T-helper 9 cell (primary cell): ENCODE results near the gene SETD6.
A peak's percentile ranks its signal among the peaks of the same experiment; 100 is the strongest.

Experiments
- DNase-seq: peaks from one replicate; pipeline ENCODE4 v3.0.0-alpha.2; 2020

SETD6 gene

DNA sequence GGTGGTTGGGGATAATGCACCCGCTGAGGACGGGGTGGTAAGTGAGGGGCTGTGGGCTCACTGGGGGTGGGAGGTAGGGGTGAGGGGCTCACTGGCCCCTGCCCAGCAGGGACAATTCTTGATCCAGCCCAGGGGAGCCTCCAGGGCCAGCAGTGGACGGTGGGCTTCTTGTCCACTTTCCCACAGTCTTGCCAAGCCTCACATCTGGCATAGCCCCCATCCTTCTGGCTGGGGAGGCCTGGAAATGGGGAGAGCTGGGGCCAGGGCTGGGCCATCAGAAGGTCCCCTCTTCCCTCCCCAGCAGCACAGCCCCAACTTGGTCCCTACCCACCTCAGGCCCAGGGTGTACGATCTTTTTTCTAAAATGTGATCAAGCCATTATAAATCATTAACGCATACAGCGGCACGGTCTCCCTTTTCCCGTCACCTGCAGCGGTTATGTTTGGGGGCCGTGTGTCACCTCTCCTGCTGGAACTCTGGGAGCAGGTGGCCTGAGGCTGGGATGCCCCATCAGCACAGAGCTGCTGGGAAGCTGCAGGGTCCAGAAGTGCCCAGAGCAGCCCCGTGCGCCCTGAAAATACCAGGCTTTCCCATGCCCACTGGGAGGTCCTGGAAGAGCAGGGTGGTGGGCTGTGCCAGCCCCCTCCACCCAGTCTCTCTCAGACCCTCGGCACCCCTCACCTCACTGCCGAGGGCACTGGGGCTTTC lies 7.2 kb upstream of the SETD6 start:
- no peak for DNase-seq

DNA sequence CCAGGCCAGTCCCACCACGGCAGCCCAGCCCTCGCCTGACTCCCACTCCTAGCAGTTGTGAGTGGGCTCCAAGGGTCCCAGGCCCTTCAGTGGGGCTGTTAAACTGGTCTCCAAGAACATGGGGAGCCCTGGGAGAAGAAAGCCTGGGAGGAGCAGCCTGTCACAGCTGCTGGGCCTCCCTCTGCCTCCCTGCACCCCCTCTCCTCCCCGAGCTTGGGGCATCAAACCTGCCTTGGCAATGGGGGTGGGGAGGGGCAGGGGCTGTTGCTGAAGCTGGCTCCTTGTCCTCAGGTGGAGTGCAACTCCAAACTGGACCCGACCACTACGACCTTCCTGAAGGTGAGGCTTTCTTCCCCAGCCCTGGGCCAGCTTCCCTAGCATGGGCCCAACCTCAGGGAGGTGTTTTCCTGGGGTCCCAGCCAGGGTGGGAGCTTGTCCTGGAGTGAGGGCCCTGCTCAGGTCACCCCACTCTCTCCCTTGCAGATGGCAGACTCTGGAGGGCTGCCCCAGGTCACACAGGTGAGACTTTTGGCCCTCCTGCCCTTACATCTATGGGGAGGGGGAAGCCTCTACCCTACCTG lies 6.6 kb upstream of the SETD6 start:
- no peak for DNase-seq

DNA sequence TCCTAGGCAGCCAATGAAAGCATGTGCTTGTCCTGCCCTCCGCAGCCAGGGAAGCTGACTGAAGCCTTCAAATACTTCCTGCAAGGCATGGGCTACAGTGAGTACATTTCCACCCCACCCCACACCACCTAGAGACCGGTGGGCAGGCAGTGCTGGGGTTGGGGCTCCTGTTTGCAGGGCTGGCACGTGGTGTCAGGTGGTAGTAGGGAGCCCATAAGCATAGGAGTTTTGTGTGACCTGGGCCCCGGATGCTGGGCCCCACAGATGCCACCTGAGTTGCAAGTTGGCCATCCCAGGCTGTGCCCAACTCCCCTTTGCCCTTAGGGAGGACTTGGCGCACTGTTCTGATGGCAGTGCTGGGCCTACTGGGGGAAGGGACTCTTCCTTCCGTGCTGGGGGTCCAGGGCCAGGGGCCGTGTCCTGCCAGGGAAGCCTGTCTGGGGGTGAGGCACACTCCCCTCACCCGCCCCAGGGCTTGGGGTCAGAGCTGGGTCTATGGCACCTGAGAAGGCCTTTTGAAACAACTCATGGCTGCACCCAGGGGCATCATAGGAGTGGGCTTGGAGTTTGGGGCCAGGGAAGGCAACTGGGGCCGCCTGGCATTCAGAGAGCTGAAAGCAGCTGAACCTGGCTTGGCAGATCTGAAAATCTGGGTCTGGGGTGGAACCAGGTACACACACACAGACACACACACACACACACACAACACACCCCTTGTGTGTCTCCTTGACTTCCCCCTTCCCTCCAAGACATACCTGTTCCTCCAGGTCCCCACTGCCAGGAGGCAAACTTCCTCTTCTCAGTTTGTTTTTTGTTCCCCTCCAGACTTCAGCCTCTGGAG lies 5.8 kb upstream of the SETD6 start:
- DNase-seq, result no peak

DNA sequence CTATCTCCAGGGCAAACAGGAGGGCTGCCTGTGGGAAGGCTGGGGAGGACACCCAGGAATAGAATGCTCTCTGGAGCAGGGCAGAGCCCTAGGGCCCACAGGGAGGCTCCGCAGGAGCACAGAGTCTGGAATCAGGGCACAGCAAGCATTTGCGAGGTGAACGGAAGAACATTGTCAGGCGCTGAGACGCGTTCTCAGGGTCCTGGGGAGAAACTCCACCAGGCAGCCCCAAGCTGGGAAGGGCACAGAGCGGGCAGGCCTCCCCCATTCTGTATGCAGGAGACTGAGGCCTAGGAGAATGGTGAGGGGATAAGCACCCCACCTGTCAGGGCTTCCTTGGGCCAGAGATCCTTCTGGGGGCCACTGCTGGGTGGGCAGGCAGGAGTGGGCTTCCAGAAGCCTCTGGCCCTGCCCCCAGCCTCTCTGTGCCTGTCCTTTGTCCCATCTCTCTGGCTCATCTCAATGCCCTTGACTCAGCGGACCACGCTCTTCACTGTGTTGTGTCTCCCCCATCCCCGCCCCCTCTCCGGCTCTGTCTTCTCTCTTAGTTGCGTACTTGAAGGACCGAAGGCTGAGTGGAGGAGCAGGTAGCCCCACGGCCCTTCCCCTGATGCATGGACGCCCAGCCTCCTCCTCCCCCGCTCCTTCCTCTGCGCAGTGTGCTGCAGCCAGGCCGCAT lies 5.1 kb upstream of the SETD6 start:
- DNase-seq, result no peak

DNA sequence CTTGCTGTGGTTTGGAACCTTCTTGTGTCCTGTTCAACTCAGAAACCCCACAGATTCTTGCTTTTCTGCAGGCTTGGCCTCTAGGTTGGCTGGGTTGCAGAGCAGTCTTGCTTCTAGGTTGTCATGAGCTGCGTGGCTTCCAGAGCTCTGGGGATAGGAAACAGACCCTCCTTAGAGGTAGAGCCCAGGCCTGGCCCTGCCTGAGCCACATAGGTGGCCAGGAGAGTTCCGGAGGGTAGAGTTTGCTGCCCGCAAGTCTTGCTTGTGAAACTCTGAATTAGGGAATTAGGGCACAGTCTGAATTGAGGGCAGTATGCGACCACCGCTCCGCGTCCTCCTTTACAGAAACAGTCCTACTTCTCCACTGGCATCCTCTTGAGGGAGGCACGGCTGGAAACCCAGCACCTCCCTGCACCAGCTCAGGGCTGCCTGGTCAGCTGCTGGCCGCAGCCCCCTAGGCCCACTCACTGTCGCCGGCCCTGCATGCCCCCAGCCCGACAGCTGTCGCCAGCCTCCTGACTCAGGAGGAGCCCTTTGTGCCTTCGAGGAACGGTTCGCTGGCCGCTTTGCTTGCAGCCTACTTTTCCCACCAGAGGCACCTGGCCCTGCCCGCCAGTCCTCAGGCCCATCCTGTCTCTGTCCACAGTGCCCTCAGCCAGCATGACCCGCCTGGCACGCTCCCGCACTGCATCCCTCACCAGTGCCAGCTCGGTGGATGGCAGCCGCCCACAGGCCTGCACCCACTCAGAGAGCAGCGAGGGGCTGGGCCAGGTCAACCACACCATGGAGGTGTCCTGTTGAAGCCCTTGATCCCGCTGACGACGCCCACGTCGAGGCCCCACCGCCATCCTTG lies 4.3 kb upstream of the SETD6 start:
- no peak for DNase-seq

DNA sequence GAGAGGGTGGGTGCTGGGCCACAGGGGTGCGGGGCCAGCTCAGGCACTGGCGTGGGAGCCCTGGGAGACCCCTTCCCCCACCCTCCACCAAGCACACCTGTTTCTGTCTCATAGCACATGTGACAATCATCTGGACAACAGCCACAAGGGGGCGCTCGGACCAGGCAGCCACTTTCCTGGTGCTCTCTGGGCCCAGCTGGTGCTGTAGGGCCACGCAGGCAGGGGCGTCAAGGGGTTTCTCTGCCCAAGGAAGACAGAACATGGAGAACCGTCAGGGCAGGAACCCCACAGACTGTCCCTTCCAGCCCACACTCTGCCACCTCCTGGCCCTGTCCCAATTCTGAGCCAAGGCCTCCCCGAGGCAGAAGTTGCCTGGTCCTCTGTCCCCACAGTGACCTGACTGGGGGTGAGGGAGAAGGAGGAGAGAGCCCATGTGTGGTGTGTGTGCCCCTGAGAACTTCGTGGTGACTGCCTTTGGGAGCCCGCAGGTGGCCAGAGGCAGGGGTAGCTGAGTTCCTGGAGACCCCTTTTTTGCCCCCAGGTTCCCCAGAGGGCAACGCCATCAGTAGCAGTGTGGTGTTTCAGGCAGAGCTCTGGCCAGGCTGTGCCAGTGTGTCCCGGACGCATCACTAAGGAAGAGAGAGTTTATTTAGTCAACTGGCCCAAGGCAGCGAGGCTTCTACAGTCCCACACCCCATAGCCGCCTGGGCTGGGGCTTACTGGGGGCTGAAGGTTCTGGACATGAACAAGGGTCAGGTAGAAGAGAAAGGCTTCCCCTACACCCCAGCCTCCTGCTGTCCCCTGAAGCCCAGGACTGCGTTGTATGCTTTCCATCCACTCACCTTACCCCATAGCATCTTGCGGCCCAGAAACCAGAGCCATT lies 3.1 kb upstream of the SETD6 start:
- peak; percentile 89 for DNase-seq

DNA sequence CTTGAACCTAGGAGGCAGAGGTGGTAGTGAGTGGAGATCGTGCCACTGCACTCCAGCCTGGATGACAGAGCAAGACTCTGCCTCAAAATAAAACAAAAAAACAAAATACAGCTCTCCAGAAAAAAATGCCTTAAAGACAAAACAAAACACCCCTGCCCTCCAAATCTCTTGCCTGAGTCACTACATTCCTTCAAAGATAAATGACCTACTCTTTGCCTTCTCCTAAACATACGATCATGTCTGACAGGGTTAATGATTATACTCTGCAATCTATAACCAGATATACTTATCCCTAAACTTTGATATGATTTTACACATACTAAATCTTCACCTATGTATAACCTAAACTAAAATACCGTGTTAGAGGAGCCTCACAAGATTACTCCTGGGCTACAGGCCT lies 1.4 kb upstream of the SETD6 start:
- no peak for DNase-seq

DNA sequence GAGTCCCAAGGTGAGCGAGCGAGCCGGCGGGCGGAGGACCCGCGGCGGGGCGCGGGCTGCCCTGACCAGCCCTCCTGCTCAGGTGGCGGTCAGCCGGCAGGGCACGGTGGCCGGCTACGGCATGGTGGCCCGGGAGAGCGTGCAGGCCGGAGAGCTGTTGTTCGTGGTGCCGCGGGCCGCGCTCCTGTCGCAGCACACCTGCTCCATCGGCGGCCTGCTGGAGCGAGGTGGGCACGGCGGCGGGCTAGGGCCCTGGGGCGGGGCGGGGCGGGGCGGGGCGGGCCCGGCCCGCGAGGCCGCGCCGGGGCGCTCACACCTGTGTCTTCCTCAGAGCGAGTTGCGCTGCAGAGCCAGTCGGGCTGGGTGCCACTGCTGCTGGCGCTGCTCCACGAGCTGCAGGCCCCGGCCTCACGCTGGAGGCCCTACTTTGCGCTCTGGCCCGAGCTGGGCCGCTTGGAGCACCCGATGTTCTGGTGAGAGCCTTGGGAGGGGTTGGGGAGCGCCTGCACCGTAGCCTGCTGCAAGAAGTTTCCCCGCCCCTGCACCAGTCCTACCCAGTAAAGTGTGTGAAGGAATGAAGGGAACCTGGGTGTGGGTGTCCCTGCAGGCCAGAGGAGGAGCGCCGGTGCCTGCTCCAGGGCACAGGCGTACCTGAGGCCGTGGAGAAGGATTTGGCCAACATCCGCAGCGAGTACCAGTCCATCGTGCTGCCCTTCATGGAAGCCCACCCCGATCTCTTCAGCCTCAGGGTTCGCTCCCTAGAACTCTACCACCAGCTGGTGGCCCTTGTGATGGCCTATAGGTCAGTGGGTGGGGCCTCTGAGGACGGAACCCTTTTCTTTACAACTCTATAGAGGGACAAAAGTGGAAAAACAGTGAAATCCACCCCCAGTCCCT lies 802 bp downstream of the SETD6 start:
- peak; percentile 38 for DNase-seq

DNA sequence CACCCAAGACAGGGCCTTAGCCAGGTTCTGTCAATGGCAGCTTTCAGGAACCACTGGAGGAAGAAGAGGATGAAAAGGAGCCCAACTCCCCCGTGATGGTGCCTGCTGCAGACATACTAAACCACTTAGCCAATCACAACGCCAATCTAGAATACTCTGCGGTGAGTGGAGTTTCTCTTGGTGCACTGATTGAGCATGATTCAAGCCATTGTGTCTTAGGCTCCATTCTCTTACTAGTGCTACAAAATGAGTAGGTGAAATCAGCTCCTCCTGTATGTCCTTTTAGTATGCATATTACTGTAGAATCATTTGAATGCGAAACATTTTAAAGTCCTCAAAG lies 1.4 kb downstream of the SETD6 start:
- DNase-seq, result no peak

DNA sequence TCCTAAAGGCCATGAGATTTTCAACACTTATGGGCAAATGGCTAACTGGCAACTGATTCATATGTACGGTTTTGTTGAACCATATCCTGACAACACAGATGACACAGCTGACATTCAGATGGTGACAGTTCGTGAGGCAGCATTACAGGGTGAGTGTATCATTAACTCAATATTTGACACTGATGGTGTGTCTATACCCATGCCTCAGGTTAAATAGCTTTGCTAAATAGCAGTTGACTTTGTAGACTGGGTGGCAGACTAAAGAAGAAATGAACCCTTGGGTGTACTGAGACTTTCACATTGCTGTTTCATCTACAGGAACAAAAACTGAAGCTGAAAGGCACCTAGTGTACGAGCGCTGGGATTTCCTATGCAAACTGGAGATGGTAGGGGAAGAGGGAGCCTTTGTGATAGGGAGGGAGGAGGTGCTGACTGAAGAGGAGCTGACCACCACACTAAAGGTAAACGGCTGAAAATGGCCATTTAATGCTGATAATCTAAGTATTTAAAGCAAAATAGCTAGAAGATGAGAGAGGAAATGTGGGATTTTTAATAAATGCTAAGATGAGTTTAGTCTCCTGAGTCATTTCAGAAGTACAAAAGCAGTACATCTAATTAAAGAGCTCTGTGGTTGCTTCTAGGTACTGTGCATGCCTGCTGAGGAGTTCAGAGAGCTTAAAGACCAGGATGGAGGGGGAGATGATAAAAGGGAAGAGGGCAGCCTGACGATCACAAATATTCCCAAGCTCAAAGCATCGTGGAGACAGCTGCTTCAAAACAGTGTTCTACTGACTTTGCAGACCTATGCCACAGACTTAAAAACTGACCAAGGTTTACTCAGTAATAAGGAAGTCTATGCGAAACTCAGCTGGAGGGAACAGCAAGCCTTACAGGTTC lies 3.0 kb downstream of the SETD6 start:
- no peak for DNase-seq

DNA sequence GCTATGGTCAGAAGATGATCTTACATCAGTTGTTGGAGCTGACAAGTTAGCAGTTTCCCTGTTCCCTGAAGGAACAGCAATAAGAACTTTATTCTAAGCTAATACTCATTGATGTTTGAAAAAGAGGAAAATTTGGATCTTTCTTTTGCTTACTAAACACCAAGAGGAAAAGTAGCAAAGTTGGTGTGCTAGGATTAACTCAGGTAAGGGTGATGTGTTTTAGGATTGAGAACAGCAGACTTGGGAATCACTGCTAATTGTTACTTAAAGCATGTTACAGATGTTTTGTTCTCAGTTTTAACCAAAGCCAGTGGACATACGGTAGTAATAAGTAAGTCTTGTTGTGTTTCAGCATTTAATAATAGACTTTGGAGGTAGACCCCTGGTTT lies 3.7 kb downstream of the SETD6 start:
- no peak for DNase-seq

DNA sequence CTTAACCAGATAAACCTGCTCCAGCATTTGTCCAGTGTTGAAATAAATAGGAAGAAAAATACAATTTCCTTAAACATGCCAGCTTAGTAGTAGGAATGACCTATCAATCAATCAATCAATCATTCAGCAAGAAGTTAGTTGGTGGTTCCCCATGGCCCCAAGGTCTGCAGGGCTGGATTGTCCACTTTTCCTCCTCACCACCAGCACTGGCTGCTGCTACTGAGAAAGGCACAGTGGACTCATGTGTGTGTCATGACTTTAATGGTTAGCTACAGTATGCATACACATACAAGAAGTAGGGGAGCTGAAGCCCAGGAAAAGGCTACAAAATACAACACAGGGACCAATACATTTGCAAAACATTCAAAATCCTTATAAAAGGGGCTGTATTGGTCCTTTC lies 4.4 kb downstream of the SETD6 start:
- no peak for DNase-seq

DNA sequence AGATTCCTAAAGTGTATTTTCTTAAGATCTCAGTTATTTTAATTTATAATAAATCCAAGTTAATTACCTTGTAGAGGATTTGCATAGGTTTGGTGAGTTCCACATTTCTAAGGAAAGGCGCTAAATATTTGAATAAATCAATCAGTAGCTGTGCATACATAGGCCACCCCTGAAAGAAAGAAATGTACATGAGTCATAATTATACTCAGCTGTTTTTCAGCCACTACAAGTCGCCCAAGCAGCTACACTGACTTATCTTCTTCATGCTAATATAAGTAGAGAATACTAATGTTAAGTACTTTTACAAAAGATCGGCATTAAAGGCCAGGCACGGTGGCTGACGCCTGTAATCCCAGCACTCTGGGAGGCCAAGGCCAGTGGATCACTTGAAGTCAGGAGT lies 14.9 kb downstream of the SETD6 start:
- no peak for DNase-seq

DNA sequence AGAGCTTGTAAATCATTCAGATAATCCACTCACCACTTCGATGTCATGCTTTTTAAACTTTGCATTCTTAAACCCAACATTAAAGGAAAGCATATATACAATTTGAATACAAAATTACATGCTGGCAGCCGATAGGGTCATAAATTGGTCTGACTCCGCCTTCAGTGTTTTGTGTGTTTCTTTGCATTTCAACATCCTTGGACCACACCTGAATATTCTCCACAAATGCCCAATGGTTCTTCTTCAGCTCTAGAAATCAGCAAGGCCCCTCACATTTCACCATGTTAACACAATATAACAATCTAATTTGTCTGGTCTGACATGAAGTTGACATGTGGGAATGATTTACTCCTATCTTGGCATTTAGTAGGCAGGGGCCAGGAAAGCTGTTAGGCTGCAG lies 17.1 kb downstream of the SETD6 start:
- no peak for DNase-seq

DNA sequence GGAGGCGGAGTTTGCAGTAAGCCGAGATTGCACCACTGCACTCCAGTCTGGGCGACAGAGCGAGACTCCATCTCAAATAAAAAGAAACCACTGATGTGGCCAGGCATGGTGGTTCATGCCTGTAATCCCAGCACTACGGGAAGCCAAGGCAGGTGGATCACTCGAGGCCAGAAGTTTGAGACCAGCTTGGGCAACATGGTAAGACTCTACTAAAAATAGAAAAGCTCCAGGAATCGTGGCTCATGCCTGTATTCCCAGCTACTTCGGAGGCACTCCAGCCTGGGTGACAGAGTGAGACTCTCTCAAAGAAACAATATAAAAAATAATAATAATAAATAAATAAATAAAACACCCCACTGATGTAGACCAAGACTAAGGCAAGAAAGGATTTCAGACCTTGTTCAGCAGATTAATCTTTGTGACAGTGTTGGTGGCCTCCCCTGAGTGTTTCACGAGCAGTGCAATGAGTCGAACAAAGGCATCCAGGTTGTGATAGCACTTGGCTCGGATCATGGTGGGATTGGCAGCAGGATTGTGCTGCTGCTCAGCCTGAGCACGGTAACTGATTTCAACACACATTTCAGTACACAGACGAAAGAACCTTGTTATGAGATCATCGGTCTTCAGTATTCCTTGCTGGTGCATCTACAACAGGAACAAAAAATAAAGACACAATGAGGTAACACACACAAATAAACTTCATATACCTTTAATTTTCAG lies 18.6 kb downstream of the SETD6 start:
- DNase-seq, result no peak

DNA sequence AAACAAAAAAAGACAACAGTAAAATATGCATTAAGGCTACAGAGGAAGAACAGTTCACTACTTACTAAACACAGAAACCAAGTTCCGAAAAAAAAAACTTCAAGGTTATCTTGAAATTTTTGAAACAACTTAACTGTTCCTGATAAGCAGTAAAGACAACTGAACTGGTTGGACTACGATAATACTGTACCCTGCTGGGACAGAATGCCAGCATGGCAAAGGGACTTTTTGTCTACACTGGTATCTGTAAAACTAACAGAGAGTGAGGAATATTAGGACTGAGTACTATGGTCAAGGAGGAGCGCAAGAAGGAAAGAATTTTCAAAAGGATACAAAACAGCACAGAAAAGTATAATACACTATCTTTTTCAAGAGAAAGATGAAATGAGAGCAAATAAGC lies 19.8 kb downstream of the SETD6 start:
- no peak for DNase-seq

DNA sequence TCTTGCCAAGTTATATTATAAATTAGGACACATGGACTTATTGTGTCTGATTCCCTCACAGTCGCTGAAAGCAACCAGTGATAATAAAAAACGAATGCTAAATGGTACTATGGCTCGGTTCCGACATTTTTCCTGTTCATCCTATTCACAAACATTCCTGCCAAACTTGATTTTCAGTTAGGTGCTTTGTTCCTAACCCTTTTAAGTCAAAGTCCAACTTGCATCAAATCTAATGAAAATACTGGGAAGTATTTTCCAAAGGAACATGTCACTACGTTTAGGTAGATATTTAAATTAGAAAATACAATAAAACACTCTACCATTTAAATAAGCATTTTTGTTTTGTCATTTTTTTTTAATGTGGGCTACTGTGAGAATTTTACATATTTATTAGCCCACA lies 21.0 kb downstream of the SETD6 start:
- no peak for DNase-seq

DNA sequence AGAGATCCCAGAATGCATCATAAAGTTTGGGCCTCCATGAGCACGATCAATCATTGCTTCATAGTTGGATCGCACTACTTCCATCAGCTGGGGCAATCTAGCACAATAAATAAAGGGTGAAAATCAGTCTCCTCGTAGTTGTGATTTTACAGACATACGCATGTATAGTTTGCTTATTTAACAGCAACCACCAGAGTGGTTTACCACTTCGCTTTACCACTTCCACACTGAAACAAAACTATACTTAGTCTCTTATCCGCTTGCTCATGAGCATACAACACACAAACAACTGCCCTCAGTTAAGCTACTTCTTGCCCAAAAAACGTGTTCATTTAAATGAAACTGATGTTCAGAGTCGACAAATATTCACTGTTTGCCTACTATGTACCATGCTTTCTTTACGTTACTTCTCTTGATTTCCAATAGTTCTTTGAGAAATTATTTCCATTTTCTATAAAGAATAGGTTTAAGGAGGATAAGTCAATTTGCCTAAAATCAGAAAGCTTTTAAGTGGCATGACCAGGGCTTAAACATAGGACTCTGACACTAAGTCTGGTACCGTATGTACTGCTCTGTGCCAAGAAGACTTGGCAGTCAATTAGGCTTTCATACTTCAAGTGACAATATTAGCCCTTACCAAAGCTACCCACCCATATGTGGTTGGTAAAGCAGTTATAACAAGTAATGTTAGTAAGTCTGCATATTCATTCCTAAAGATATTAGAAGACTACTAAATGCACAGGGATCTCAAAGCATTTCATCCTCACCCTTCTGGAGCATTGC lies 22.0 kb downstream of the SETD6 start:
- no peak for DNase-seq
